Psoas muscle (tissue), 8 donors: Measurements from ENCODE around the gene SULF2. TPM values are rescaled to one million over a fixed set of nuclear protein-coding genes. Genes with fewer than 3 reads are reported as not detected.
A peak's percentile ranks its signal among the peaks of the same experiment; 100 is the strongest.

Source experiments
- ATAC-seq, 4 donors: fragments of 200-7000 bp; cut with Tn5 transposase; one replicate each; pipeline ENCODE4 v1.9.1; 2020; ENCODE audit warnings: moderate library complexity in 3 of 4, mild to moderate bottlenecking in 2 of 4
- DNase-seq, 2 donors: peaks; one replicate each; pipeline ENCODE4 v3.0.0-alpha.2; 2020
- H3K27ac ChIP-seq: fragments of 200-600 bp; one replicate; pipeline ENCODE4 v1.8.0; 2022
- H3K27me3 ChIP-seq, 3 donors: fragments of 200-600 bp in 1 of 3; one replicate each; pipeline versions ENCODE4 v1.6.1 to v1.8.0; 2013 to 2022; ENCODE audit warnings: low read length in 2 of 3, mild to moderate bottlenecking in 2 of 3, moderate library complexity in 1 of 3; ENCODE audit not compliant: insufficient read depth in 3 of 3
- H3K36me3 ChIP-seq, 2 donors: fragments of 200-600 bp in 1 of 2; one replicate each; pipeline versions ENCODE4 v1.6.1 to v1.8.0; 2013 to 2022; ENCODE audit warnings: low read depth in 1 of 2, mild to moderate bottlenecking in 1 of 2, moderate library complexity in 1 of 2; ENCODE audit not compliant: insufficient read depth in 1 of 2
- H3K4me1 ChIP-seq: fragments of 200-600 bp; one replicate; pipeline ENCODE4 v1.8.0; 2022
- H3K4me3 ChIP-seq: fragments of 200-600 bp; one replicate; pipeline ENCODE4 v1.8.0; 2022; ENCODE audit warnings: mild to moderate bottlenecking
- H3K9me3 ChIP-seq: fragments of 200-600 bp; one replicate; pipeline ENCODE4 v1.8.0; 2022
- WGBS, 3 donors: extraction: QIAGEN DNeasy Blood & Tissue Kit; methylation state at CpG; one replicate each; pipeline versions ENCODE4 v1.1.6 to v1.1.7; 2013; 5-methylcytosine and 5-hydroxymethylcytosine counted together
- intact Hi-C, 2 donors: fragments of 100-400 bp; cut with DNase I; formaldehyde crosslinking; loops; one replicate each; pipeline versions ENCODE4 v1.11.0 to v1.14.2; 2022
- polyA plus RNA-seq, 3 donors: library from polyadenylated mRNA; stranded (reverse); fragments of 200-250 nt; gene quantifications; one replicate each; pipeline ENCODE4 v1.2.3, GENCODE V29; 2013
- total RNA-seq, 4 donors: library from RNA; stranded (reverse); fragmentation: NEBNext Ultra II Directional in 2 of 4; extraction: Animal tissue kit (Norgen Biotek cat#: 25700) in 2 of 4; gene quantifications; one replicate each; pipeline versions ENCODE4 v1.2.1 to v1.2.4, GENCODE V29; 2021 to 2023
- TF ChIP-seq, protein P1 (sequence below): fragments of 200-600 bp; IDR thresholded peaks from one replicate; pipeline ENCODE4 v1.8.0; 2022; ENCODE audit warnings: antibody characterized with exemption
- donor health status: healthy with polysubstance abuse.
- donor health status: DM: no; HTN: no; CAD: no; lungs with moderate emphysema.
- donor health status: Bipolar disorder and iron deficiency.
- donor health status: healthy.
- donor health status: DM: yes; HTN: yes; CAD: no.
- donor health status: DM: no; HTN: no; CAD: no.
- donor health status: DM: no; HTN: no; CAD: no.
- donor health status: DM: yes; HTN: yes; CAD: no.

SULF2 gene
- total and polyA plus RNA-seq, 7 donors, result 5.3 to 23.3 (median 11.6) TPM

- 90 to 91% (median 91%) methylated on average over 19 of the region's 19 CpGs for WGBS, 3 donors
- no peak overlapping the region for H3K4me3 ChIP-seq
- no peak overlapping the region for H3K27ac ChIP-seq
- no peaks in the 10 kb centered on the region for H3K4me1 ChIP-seq
- TF ChIP-seq, protein P1, sequence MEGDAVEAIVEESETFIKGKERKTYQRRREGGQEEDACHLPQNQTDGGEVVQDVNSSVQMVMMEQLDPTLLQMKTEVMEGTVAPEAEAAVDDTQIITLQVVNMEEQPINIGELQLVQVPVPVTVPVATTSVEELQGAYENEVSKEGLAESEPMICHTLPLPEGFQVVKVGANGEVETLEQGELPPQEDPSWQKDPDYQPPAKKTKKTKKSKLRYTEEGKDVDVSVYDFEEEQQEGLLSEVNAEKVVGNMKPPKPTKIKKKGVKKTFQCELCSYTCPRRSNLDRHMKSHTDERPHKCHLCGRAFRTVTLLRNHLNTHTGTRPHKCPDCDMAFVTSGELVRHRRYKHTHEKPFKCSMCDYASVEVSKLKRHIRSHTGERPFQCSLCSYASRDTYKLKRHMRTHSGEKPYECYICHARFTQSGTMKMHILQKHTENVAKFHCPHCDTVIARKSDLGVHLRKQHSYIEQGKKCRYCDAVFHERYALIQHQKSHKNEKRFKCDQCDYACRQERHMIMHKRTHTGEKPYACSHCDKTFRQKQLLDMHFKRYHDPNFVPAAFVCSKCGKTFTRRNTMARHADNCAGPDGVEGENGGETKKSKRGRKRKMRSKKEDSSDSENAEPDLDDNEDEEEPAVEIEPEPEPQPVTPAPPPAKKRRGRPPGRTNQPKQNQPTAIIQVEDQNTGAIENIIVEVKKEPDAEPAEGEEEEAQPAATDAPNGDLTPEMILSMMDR, result no peak
- intact Hi-C loops, result loop anchor here in 1 of 2 donors (10.0 kb wide), 1 partner anchor 1238 kb away; no protein-coding TSS in a partner anchor
- H3K9me3 ChIP-seq, result no peaks in the 10 kb centered on the region
- peaks cover 0 to 11% of the 10 kb centered on the region in 2 donors for H3K36me3 ChIP-seq
- H3K27me3 ChIP-seq, result no peaks in the 10 kb centered on the region
- DNase-seq (no peak), ATAC-seq (no peak)
These were observed 119.0 kb downstream of the SULF2 start for GRCh38 chr20:47666304-47666703.

DNA sequence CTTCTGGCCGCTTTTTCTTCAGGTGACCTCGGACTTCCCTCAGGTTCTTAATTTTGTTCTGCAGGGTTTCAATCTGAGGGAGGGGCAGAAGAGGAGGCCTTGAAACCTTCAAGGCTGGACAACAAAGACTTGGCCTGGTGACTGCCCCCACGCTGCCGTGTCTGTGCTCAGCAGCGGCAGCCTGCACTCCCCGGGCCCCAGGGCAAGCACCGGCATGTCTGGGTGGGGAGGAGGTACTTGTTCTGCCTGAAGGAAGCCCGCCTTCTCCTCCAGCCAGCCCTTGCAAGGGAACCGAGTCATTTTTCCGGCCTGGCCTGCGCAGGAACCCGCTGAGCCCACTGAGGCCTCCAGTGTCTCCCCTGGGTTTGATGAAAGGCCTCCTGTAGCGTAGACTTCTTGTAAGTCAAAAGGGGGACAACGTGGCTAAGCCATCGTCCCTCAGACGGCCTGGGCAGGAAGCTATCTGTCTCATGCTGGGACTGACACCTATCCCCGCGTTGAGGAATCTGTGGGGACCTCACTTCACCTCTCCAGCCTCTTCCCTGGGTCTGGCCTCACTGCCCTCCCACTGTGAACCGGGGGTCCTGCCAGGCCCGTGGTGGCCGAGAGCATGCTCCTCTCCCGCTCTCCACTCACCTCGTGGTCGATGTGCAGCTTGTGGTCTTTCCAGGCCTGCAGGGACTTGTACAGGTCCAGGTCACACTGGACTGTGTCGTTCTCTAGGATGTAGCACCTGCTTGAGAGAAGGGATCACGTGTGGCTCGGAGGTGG is 119.9 kb downstream of the SULF2 start:
- H3K36me3 ChIP-seq, result peaks cover 0 to 11% of the 10 kb centered on the region in 2 donors
- H3K27ac ChIP-seq, result no peak overlapping the region
- TF ChIP-seq, protein P1, result no peak
- H3K4me3 ChIP-seq, result no peak overlapping the region
- H3K27me3 ChIP-seq, result no peaks in the 10 kb centered on the region
- ATAC-seq (no peak), DNase-seq (no peak)
- H3K9me3 ChIP-seq, result no peaks in the 10 kb centered on the region
- no peaks in the 10 kb centered on the region for H3K4me1 ChIP-seq
- intact Hi-C loops, result loop anchor here in 1 of 2 donors (10.0 kb wide), 1 partner anchor 1239 kb away; no protein-coding TSS in a partner anchor
- WGBS, 3 donors, result 91 to 93% (median 92%) methylated on average over 27 of the region's 27 CpGs

DNA sequence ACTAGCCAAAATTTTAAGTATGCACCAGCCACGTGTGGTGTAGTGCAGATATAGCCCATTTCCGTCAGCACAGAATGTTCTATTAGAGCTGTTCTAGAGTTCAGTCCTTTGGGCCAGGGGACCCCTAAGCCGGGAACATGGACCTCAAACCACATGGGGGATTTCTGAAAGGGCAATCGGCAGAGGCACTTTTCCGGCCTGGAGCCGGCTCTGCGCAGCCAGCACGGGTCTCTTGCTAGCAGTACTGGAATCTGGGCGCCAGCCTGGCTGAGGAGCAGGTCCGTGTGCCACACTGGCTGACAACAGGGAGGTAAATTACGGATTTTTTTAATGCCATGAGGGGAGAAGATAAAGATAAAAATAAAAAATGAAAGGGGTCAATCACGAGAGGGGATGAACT is 120.5 kb downstream of the SULF2 start:
- no peak overlapping the region for H3K4me3 ChIP-seq
- H3K27me3 ChIP-seq, result no peaks in the 10 kb centered on the region
- no peaks in the 10 kb centered on the region for H3K9me3 ChIP-seq
- TF ChIP-seq, protein P1, result no peak
- no peaks in the 10 kb centered on the region for H3K4me1 ChIP-seq
- H3K27ac ChIP-seq, result no peak overlapping the region
- ATAC-seq (no peak), DNase-seq (no peak)
- 89 to 94% (median 89%) methylated on average over 12 of the region's 12 CpGs for WGBS, 3 donors
- intact Hi-C loops, result loop anchor here in 1 of 2 donors (10.0 kb wide), 1 partner anchor 1240 kb away; no protein-coding TSS in a partner anchor
- H3K36me3 ChIP-seq, result peaks cover 0 to 11% of the 10 kb centered on the region in 2 donors

- H3K36me3 ChIP-seq, result peaks cover 0 to 11% of the 10 kb centered on the region in 2 donors
- intact Hi-C loops, result loop anchor here in 1 of 2 donors (10.0 kb wide), 1 partner anchor 1241 kb away; no protein-coding TSS in a partner anchor
- no peaks in the 10 kb centered on the region for H3K27me3 ChIP-seq
- ATAC-seq, result peak in 2 of 4 donors; percentile 3 to 9
- H3K4me3 ChIP-seq, result no peak overlapping the region
- no peaks in the 10 kb centered on the region for H3K4me1 ChIP-seq
- TF ChIP-seq, protein P1, result no peak
- H3K27ac ChIP-seq, result no peak overlapping the region
- 88 to 97% (median 89%) methylated on average over 2 of the region's 2 CpGs for WGBS, 3 donors
- no peak for DNase-seq
- no peaks in the 10 kb centered on the region for H3K9me3 ChIP-seq
These were observed 121.2 kb downstream of the SULF2 start for GRCh38 chr20:47664068-47664437.
